Measurements from ENCODE around the gene FOXP1. TPM values are rescaled to one million over a fixed set of nuclear protein-coding genes. Genes with fewer than 3 reads are reported as not detected.

FOXP1 gene
- total RNA-seq, 2 experiments from 2014 or later = 493 to 508 TPM

- intact Hi-C loops (cut with DNase I, micrococcal nuclease) = loop anchor here in 1 of 2 experiments (2.0 to 10.0 kb wide), 7 partner anchors 23 to 520 kb away; partner anchors contain the start of gene FOXP1
- no peak for TF ChIP-seq CTCF (IDR thresholded peaks at IDR 0.05)
- ChIA-PET POLR2A (interaction anchor here (0.7 to 8.1 kb wide), 19 partner anchors 11 to 520 kb away, joined by 3 to 104 read pairs (median 4); no protein-coding TSS in a partner anchor), CTCF (interaction anchor here (0.7 to 1.8 kb wide), 7 partner anchors 8 to 56 kb away, joined by 3 to 5 read pairs (median 3); no protein-coding TSS in a partner anchor)
- Mint-ChIP-seq H3K27ac (no peak overlapping the region), H3K4me1 (ENCODE audit: low read depth) (peaks cover 69% of the 10 kb centered on the region), H3K9me3 (no peaks in the 10 kb centered on the region), H3K27me3 (no peaks in the 10 kb centered on the region), H3K4me3 (no peak overlapping the region), H3K36me3 (ENCODE audit: low read depth) (peaks cover 15% of the 10 kb centered on the region)
- peak overlapping the region; percentile 72 to 97 for H3K27ac ChIP-seq (ENCODE audit: low read depth in 1 of 2, low read length in 2 of 2)
- H3K4me3 ChIP-seq (ENCODE audit: low read length) = peak overlapping the region; percentile 71
- H3K27me3 ChIP-seq (ENCODE audit: control insufficient read depth in 1 of 2, insufficient read depth in 2 of 2, low read length in 2 of 2) = no peaks in the 10 kb centered on the region
- H3K9me3 ChIP-seq (ENCODE audit: control insufficient read depth in 1 of 2, insufficient read depth in 1 of 2, low read length in 2 of 2) = no peaks in the 10 kb centered on the region
- ATAC-seq (ENCODE audit: poor library complexity) = no peak
- H3K36me3 ChIP-seq (ENCODE audit: insufficient read depth, low read length) = no peaks in the 10 kb centered on the region
- peak in 1 of 14 experiments; percentile 42 for DNase-seq
- H3K4me1 ChIP-seq (ENCODE audit: insufficient read depth, low read length) = peaks cover 20% of the 10 kb centered on the region
Measured at GRCh38 chr3:71062037-71062932, 521.2 kb downstream of the FOXP1 start.

- no peak for ATAC-seq (ENCODE audit: poor library complexity)
- Mint-ChIP-seq H3K9me3 (no peaks in the 10 kb centered on the region), H3K27me3 (no peaks in the 10 kb centered on the region), H3K4me3 (no peak overlapping the region), H3K36me3 (ENCODE audit: low read depth) (peaks cover 15% of the 10 kb centered on the region), H3K4me1 (ENCODE audit: low read depth) (peaks cover 69% of the 10 kb centered on the region), H3K27ac (no peak overlapping the region)
- DNase-seq = no peak
- CTCF ChIA-PET = interaction anchor here (0.6 to 1.8 kb wide), 3 partner anchors 9 to 71 kb away, joined by 3 to 5 read pairs (median 3); no protein-coding TSS in a partner anchor
- peaks cover 17% of the 10 kb centered on the region for H3K4me1 ChIP-seq (ENCODE audit: insufficient read depth, low read length)
- no peak for TF ChIP-seq CTCF (IDR thresholded peaks at IDR 0.05)
- H3K4me3 ChIP-seq (ENCODE audit: low read length) = peak overlapping the region; percentile 71
- no peaks in the 10 kb centered on the region for H3K36me3 ChIP-seq (ENCODE audit: insufficient read depth, low read length)
- intact Hi-C loops (cut with DNase I, micrococcal nuclease) = loop anchor here in 1 of 2 experiments (5.0 to 10.0 kb wide), 5 partner anchors 313 to 521 kb away; partner anchors contain the start of gene FOXP1
- no peaks in the 10 kb centered on the region for H3K27me3 ChIP-seq (ENCODE audit: control insufficient read depth in 1 of 2, insufficient read depth in 2 of 2, low read length in 2 of 2)
- peak overlapping the region; percentile 72 to 97 for H3K27ac ChIP-seq (ENCODE audit: low read depth in 1 of 2, low read length in 2 of 2)
- H3K9me3 ChIP-seq (ENCODE audit: control insufficient read depth in 1 of 2, insufficient read depth in 1 of 2, low read length in 2 of 2) = no peaks in the 10 kb centered on the region
- POLR2A ChIA-PET = interaction anchor here (1.1 to 8.1 kb wide), 6 partner anchors 11 to 430 kb away, joined by 3 to 104 read pairs (median 6); no protein-coding TSS in a partner anchor
Measured at GRCh38 chr3:71061581-71061980, 521.9 kb downstream of the FOXP1 start.

GRCh38 chr3:71061037-71061436 lies 522.5 kb downstream of the FOXP1 start:
- Mint-ChIP-seq H3K27me3 (no peaks in the 10 kb centered on the region), H3K4me1 (ENCODE audit: low read depth) (peaks cover 69% of the 10 kb centered on the region), H3K36me3 (ENCODE audit: low read depth) (peaks cover 16% of the 10 kb centered on the region), H3K27ac (no peak overlapping the region), H3K4me3 (no peak overlapping the region), H3K9me3 (no peaks in the 10 kb centered on the region)
- CTCF ChIA-PET = interaction anchor here (0.6 to 1.8 kb wide), 5 partner anchors 9 to 70 kb away, joined by 3 to 6 read pairs (median 3); no protein-coding TSS in a partner anchor
- ATAC-seq (ENCODE audit: poor library complexity) (no peak), DNase-seq (no peak)
- TF ChIP-seq CTCF (IDR thresholded peaks at IDR 0.05) = no peak
- H3K9me3 ChIP-seq (ENCODE audit: control insufficient read depth in 1 of 2, insufficient read depth in 1 of 2, low read length in 2 of 2) = no peaks in the 10 kb centered on the region
- POLR2A ChIA-PET = interaction anchor here (0.6 to 8.1 kb wide), 7 partner anchors 10 to 430 kb away, joined by 3 to 104 read pairs (median 5); no protein-coding TSS in a partner anchor
- no peaks in the 10 kb centered on the region for H3K36me3 ChIP-seq (ENCODE audit: insufficient read depth, low read length)
- H3K4me3 ChIP-seq (ENCODE audit: low read length) = peak overlapping the region; percentile 11
- intact Hi-C loops (cut with DNase I, micrococcal nuclease) = loop anchor here in 1 of 2 experiments (5.0 to 10.0 kb wide), 5 partner anchors 314 to 521 kb away; partner anchors contain the start of gene FOXP1
- peak overlapping the region in 1 of 2 donors; percentile 97 for H3K27ac ChIP-seq (ENCODE audit: low read depth in 1 of 2, low read length in 2 of 2)
- peaks cover 16% of the 10 kb centered on the region for H3K4me1 ChIP-seq (ENCODE audit: insufficient read depth, low read length)
- no peaks in the 10 kb centered on the region for H3K27me3 ChIP-seq (ENCODE audit: control insufficient read depth in 1 of 2, insufficient read depth in 2 of 2, low read length in 2 of 2)
